Keratinocyte (primary cell): ENCODE data around the gene TBX21. TPM values are rescaled to one million over a fixed set of nuclear protein-coding genes. Genes with fewer than 3 reads are reported as not detected.

Experiments used
- DNase-seq: peaks from one replicate; pipeline ENCODE4 v3.0.0-alpha.2; 2011; ENCODE audit warnings: low read depth, missing footprints, low spot score
- FAIRE-seq: peaks from 2 replicates; lab custom pipeline; 2011; peaks lifted over from hg19 to GRCh38; lab: Jason Lieb, UNC
- H2AFZ ChIP-seq: 2 replicates; pipeline ENCODE4 v1.6.0; 2012; ENCODE audit warnings: low read length, control low read depth, inconsistent platforms; ENCODE audit not compliant: control insufficient read depth
- H3K27ac ChIP-seq: 2 replicates; pipeline ENCODE4 v1.5.1; 2011; ENCODE audit warnings: low read length; ENCODE audit not compliant: control insufficient read depth, insufficient read depth
- H3K27me3 ChIP-seq: 3 replicates; pipeline ENCODE4 v1.6.0; 2011; ENCODE audit warnings: low read length; ENCODE audit not compliant: control insufficient read depth, insufficient read depth; ENCODE audit errors: extremely low read depth
- H3K36me3 ChIP-seq, 2 experiments: 2 replicates in 1 of 2; 3 replicates in 1 of 2; pipeline ENCODE4 v1.5.1; 2011; ENCODE audit warnings: low read length in 2 of 2, mild to moderate bottlenecking in 1 of 2; ENCODE audit not compliant: control insufficient read depth in 2 of 2, insufficient read depth in 2 of 2; ENCODE audit errors: extremely low read depth in 1 of 2
- H3K4me1 ChIP-seq: 3 replicates; pipeline ENCODE4 v1.5.1; 2011; ENCODE audit warnings: low read length; ENCODE audit not compliant: control insufficient read depth, insufficient read depth; ENCODE audit errors: extremely low read depth
- H3K4me2 ChIP-seq: 3 replicates; pipeline ENCODE4 v1.6.0; 2011; ENCODE audit warnings: low read depth, low read length; ENCODE audit not compliant: control insufficient read depth, insufficient read depth; ENCODE audit errors: extremely low read depth
- H3K4me3 ChIP-seq, 3 experiments: fragments of 200-600 bp in 1 of 3; sonication (generic) in 1 of 3; 2 replicates in 2 of 3; 3 replicates in 1 of 3; pipeline ENCODE4 v1.5.1; 2011 to 2016; ENCODE audit warnings: low read length in 3 of 3, mild to moderate bottlenecking in 3 of 3, control low read depth in 2 of 3, inconsistent platforms in 1 of 3, low read depth in 1 of 3, mixed read lengths in 1 of 3, mixed run types in 1 of 3, moderate library complexity in 1 of 3; ENCODE audit not compliant: control insufficient read depth in 2 of 3, insufficient read depth in 2 of 3; ENCODE audit errors: extremely low read depth in 1 of 3
- H3K79me2 ChIP-seq: 2 replicates; pipeline ENCODE4 v1.6.0; 2012; ENCODE audit warnings: low read length; ENCODE audit not compliant: control insufficient read depth, insufficient read depth
- H3K9ac ChIP-seq: 3 replicates; pipeline ENCODE4 v1.6.0; 2011; ENCODE audit warnings: low read length; ENCODE audit not compliant: control insufficient read depth, insufficient read depth; ENCODE audit errors: extremely low read depth
- H3K9me1 ChIP-seq: 3 replicates; pipeline ENCODE4 v1.6.0; 2011; ENCODE audit warnings: low read length; ENCODE audit not compliant: control insufficient read depth, insufficient read depth; ENCODE audit errors: extremely low read depth
- H3K9me3 ChIP-seq: 2 replicates; pipeline ENCODE4 v1.5.1; 2012; ENCODE audit warnings: low read depth, low read length; ENCODE audit not compliant: control insufficient read depth
- H4K20me1 ChIP-seq: 3 replicates; pipeline ENCODE4 v1.6.0; 2011; ENCODE audit warnings: low read length; ENCODE audit not compliant: control insufficient read depth, insufficient read depth; ENCODE audit errors: extremely low read depth
- CTCF ChIP-seq, 3 experiments: IDR thresholded peaks in 1 of 3; conservative IDR thresholded peaks in 1 of 3; optimal IDR thresholded peaks in 1 of 3; 2 replicates in 2 of 3; 3 replicates in 1 of 3; pipeline versions ENCODE3 to v1.5.1; 2011; ENCODE audit warnings: low read length in 3 of 3, mild to moderate bottlenecking in 3 of 3, moderate library complexity in 2 of 3, control low read depth in 1 of 3, inconsistent platforms in 1 of 3; ENCODE audit not compliant: insufficient read depth in 2 of 3; ENCODE audit errors: extremely low read depth in 1 of 3
- EZH2 ChIP-seq: IDR thresholded peaks from one replicate; pipeline ENCODE4 v1.6.1; 2012; ENCODE audit warnings: inconsistent platforms, mild to moderate bottlenecking, low read length, moderate library complexity
- dilution Hi-C: fragments of 300-500 bp; cut with MboI; formaldehyde crosslinking; loops from one replicate; pipeline ENCODE4 v1.7.0; 2020; ENCODE audit warnings: low sequenced_read_pairs; ENCODE audit not compliant: extremely low pct_ligation_motif_present
- polyA plus RNA-seq, 5 experiments: library from polyadenylated mRNA; depleted of rRNA in 3 of 5; stranded (reverse) in 3 of 5; stranded (forward) in 1 of 5; unstranded in 1 of 5; fragments of >200 nt; gene quantifications; 1 replicate in 1 of 5; 2 replicates in 3 of 5; 3 replicates in 1 of 5; pipeline versions ENCODE4 v1.2.1 to v1.2.3, GENCODE V29; 2011 to 2012; ENCODE audit warnings: missing spikeins in 2 of 5, low read depth in 1 of 5, low replicate concordance in 1 of 5

TBX21 gene
- polyA plus RNA-seq, 1 donor (not counting 4 experiments of a cell fraction or from before 2014, with no cell fraction given): not detected

GRCh38 chr17:47699536-47699840, 33.5 kb upstream of the TBX21 start:
- Histone ChIP-seq H3K27ac (no peak overlapping the region), H3K79me2 (no peaks in the 10 kb centered on the region), H3K9me3 (no peaks in the 10 kb centered on the region), H2AFZ (no peak overlapping the region), H3K9me1 (no peaks in the 10 kb centered on the region), H3K9ac (no peak overlapping the region), H4K20me1 (no peaks in the 10 kb centered on the region), H3K27me3 (no peaks in the 10 kb centered on the region), H3K36me3 (peaks cover 0 to 5% of the 10 kb centered on the region in 2 experiments), H3K4me1 (peaks cover 7% of the 10 kb centered on the region), H3K4me2 (no peak overlapping the region), H3K4me3 (no peak overlapping the region)
- FAIRE-seq (no peak), DNase-seq (no peak)
- dilution Hi-C loops: no loop called here
- TF ChIP-seq EZH2 (no peak), CTCF (optimal IDR thresholded peaks at IDR 0.05 in 1 of 3, IDR thresholded peaks at IDR 0.05 in 1 of 3, conservative IDR thresholded peaks at IDR 0.05 in 1 of 3; ENCODE audit: extremely low read depth in 1 of 3, insufficient read depth in 2 of 3, low read length in 3 of 3) (no peak)

GRCh38 chr17:47700471-47701449, 32.3 kb upstream of the TBX21 start:
- no peaks in the 10 kb centered on the region for H3K9me3 ChIP-seq
- no peaks in the 10 kb centered on the region for H3K9me1 ChIP-seq
- DNase-seq (no peak), FAIRE-seq (no peak)
- no peak overlapping the region for H3K9ac ChIP-seq
- H3K4me2 ChIP-seq: no peak overlapping the region
- H3K4me1 ChIP-seq: no peaks in the 10 kb centered on the region
- no peak overlapping the region for H3K4me3 ChIP-seq
- H2AFZ ChIP-seq: no peak overlapping the region
- TF ChIP-seq EZH2 (no peak), CTCF (optimal IDR thresholded peaks at IDR 0.05 in 1 of 3, IDR thresholded peaks at IDR 0.05 in 1 of 3, conservative IDR thresholded peaks at IDR 0.05 in 1 of 3; ENCODE audit: extremely low read depth in 1 of 3, insufficient read depth in 2 of 3, low read length in 3 of 3) (no peak)
- no peaks in the 10 kb centered on the region for H4K20me1 ChIP-seq
- H3K79me2 ChIP-seq: no peaks in the 10 kb centered on the region
- dilution Hi-C loops: no loop called here
- H3K27ac ChIP-seq: no peak overlapping the region
- H3K36me3 ChIP-seq: peaks cover 0 to 5% of the 10 kb centered on the region in 2 experiments
- no peaks in the 10 kb centered on the region for H3K27me3 ChIP-seq
